SK-N-SH (cell line): Measurements from ENCODE around the gene GTSF1L. TPM values are rescaled to one million over a fixed set of nuclear protein-coding genes. Genes with fewer than 3 reads are reported as not detected.

Source experiments
- CTCF ChIA-PET: fragments of 300-600, 350-600 bp; formaldehyde crosslinking; extraction: SDS; loops from one replicate; lab custom pipeline; 2021; lab: Yijun Ruan, JAX
- POLR2A ChIA-PET: fragments of 350-600 bp; sonication (Branson Sonifier 250); formaldehyde crosslinking; extraction: SDS; loops from one replicate; lab custom pipeline; 2020; ENCODE audit warnings: antibody characterized with exemption, inconsistent platforms; lab: Yijun Ruan, JAX
- DNase-seq: peaks from one replicate; pipeline ENCODE4 v3.0.0; 2012
- H2AFZ ChIP-seq: fragments of 200-600 bp; sonication (generic); 2 replicates; pipeline ENCODE4 v1.8.1; 2016; ENCODE audit warnings: antibody characterized with exemption, mild to moderate bottlenecking, low read depth
- H3F3A ChIP-seq: fragments of 200-600 bp; sonication (generic); replicated peaks from 2 replicates; pipeline ENCODE3; 2016; ENCODE audit warnings: antibody characterized with exemption, mild to moderate bottlenecking; ENCODE audit not compliant: insufficient read depth
- H3K27ac ChIP-seq, 2 experiments: fragments of 200-500 bp in 1 of 2; fragments of 200-600 bp in 1 of 2; sonication (Bioruptor generic) in 1 of 2; sonication (generic), shearing (Covaris generic) in 1 of 2; 2 replicates each; pipeline versions ENCODE4 v1.5.1 to v1.6.1; 2014 to 2016; ENCODE audit warnings: low read depth in 2 of 2, inconsistent platforms in 1 of 2, low read length in 1 of 2, mild to moderate bottlenecking in 1 of 2, mixed read lengths in 1 of 2
- H3K27me3 ChIP-seq: fragments of 200-600 bp; sonication (generic), shearing (Covaris generic); 2 replicates; pipeline ENCODE4 v1.6.1; 2016; ENCODE audit warnings: mixed run types; ENCODE audit not compliant: insufficient read depth
- H3K36me3 ChIP-seq, 2 experiments: fragments of 200-500 bp in 1 of 2; fragments of 200-600 bp in 1 of 2; sonication (Bioruptor generic) in 1 of 2; sonication (generic) in 1 of 2; replicated peaks in 1 of 2; 2 replicates each; pipeline versions ENCODE3 to v1.5.1; 2014 to 2016; ENCODE audit warnings: low read length in 1 of 2, mild to moderate bottlenecking in 1 of 2; ENCODE audit not compliant: insufficient read depth in 2 of 2, control insufficient read depth in 1 of 2
- H3K4me1 ChIP-seq, 2 experiments: fragments of 200-500 bp in 1 of 2; fragments of 200-600 bp in 1 of 2; sonication (Bioruptor generic) in 1 of 2; sonication (generic), shearing (Covaris generic) in 1 of 2; 2 replicates each; pipeline versions ENCODE4 v1.5.1 to v1.6.1; 2014 to 2016; ENCODE audit warnings: low read depth in 1 of 2, low read length in 1 of 2, mixed run types in 1 of 2; ENCODE audit not compliant: insufficient read depth in 2 of 2, control insufficient read depth in 1 of 2
- H3K4me2 ChIP-seq: fragments of 200-600 bp; sonication (generic), shearing (Covaris generic); 2 replicates; pipeline ENCODE4 v1.6.1; 2017; ENCODE audit warnings: mixed run types
- H3K4me3 ChIP-seq, 2 experiments: fragments of 200-500 bp in 1 of 2; fragments of 200-600 bp in 1 of 2; sonication (Bioruptor generic) in 1 of 2; sonication (generic), shearing (Covaris generic) in 1 of 2; 2 replicates each; pipeline versions ENCODE4 v1.5.1 to v1.8.1; 2014 to 2016; ENCODE audit warnings: low read depth in 2 of 2, inconsistent platforms in 1 of 2, low read length in 1 of 2, mild to moderate bottlenecking in 1 of 2, mixed read lengths in 1 of 2, moderate library complexity in 1 of 2
- H3K79me2 ChIP-seq: fragments of 200-600 bp; sonication (generic); 2 replicates; pipeline ENCODE4 v1.8.1; 2017; ENCODE audit warnings: mild to moderate bottlenecking; ENCODE audit not compliant: insufficient read depth
- H3K9ac ChIP-seq: fragments of 200-600 bp; sonication (generic); 2 replicates; pipeline ENCODE4 v1.6.1; 2017; ENCODE audit warnings: mixed run types
- H3K9me2 ChIP-seq: fragments of 200-600 bp; sonication (generic); 2 replicates; pipeline ENCODE4 v1.6.1; 2017; ENCODE audit warnings: mixed run types
- H3K9me3 ChIP-seq: fragments of 200-600 bp; sonication (generic); 2 replicates; pipeline ENCODE4 v1.6.1; 2017; ENCODE audit warnings: mixed run types, mild to moderate bottlenecking, moderate library complexity
- H4K20me1 ChIP-seq: fragments of 200-600 bp; sonication (generic); 2 replicates; pipeline ENCODE4 v1.6.1; 2017; ENCODE audit warnings: mild to moderate bottlenecking, mixed run types; ENCODE audit not compliant: insufficient read depth
- ELF1 ChIP-seq: IDR thresholded peaks from 2 replicates; pipeline ENCODE4 v1.4.0; 2012
- EP300 ChIP-seq, 2 experiments: IDR thresholded peaks; 2 replicates each; pipeline versions ENCODE4 v1.4.0 to v1.6.1; 2012; ENCODE audit warnings: borderline replicate concordance in 1 of 2, low read depth in 1 of 2, low read length in 1 of 2
- FOXM1 ChIP-seq: IDR thresholded peaks from 2 replicates; pipeline ENCODE4 v1.4.0; 2012; ENCODE audit warnings: low read depth, mild to moderate bottlenecking
- GABPA ChIP-seq: IDR thresholded peaks from 2 replicates; pipeline ENCODE4 v1.4.0; 2012; ENCODE audit warnings: low read depth, mild to moderate bottlenecking
- JUND ChIP-seq: IDR thresholded peaks from 2 replicates; pipeline ENCODE4 v1.4.0; 2012
- MAX ChIP-seq: IDR thresholded peaks from 2 replicates; pipeline ENCODE4 v1.4.0; 2012; ENCODE audit warnings: low read depth
- MEF2A ChIP-seq: IDR thresholded peaks from 2 replicates; pipeline ENCODE4 v1.4.0; 2012; ENCODE audit warnings: low read depth, borderline replicate concordance
- NFIC ChIP-seq: IDR thresholded peaks from 2 replicates; pipeline ENCODE4 v1.4.0; 2012; ENCODE audit warnings: borderline replicate concordance
- POLR2AphosphoS5 ChIP-seq: IDR thresholded peaks from 2 replicates; pipeline ENCODE4 v1.6.1; 2012; ENCODE audit warnings: low read depth, low read length
- RAD21 ChIP-seq: IDR thresholded peaks from 2 replicates; pipeline ENCODE4 v1.6.1; 2012; ENCODE audit warnings: mild to moderate bottlenecking, low read length
- RCOR1 ChIP-seq: fragments of 150-350 bp; IDR thresholded peaks from 2 replicates; pipeline ENCODE4 v1.6.1; 2017; ENCODE audit warnings: antibody characterized with exemption, low read length
- REST ChIP-seq: IDR thresholded peaks from 2 replicates; pipeline ENCODE4 v1.6.1; 2012; ENCODE audit warnings: mild to moderate bottlenecking, low read depth, low read length, moderate library complexity
- RFX5 ChIP-seq: IDR thresholded peaks from 2 replicates; pipeline ENCODE4 v1.6.1; 2012; ENCODE audit warnings: mild to moderate bottlenecking, improper control_type of control experiment, low read length
- RXRA ChIP-seq: IDR thresholded peaks from 2 replicates; pipeline ENCODE4 v1.4.0; 2012; ENCODE audit warnings: low read depth, mild to moderate bottlenecking, borderline replicate concordance
- SMC3 ChIP-seq: IDR thresholded peaks from 2 replicates; pipeline ENCODE4 v1.6.1; 2012; ENCODE audit warnings: low read depth, low read length, improper control_type of control experiment
- USF2 ChIP-seq: fragments of 150-350 bp; IDR thresholded peaks from 2 replicates; pipeline ENCODE4 v1.6.1; 2017; ENCODE audit warnings: antibody characterized with exemption, low read length, low read depth, borderline replicate concordance
- WGBS: methylation state at CpG from one replicate; pipeline ENCODE4 v1.1.6; 2017; ENCODE audit warnings: low lambda C conversion rate; 5-methylcytosine and 5-hydroxymethylcytosine counted together
- polyA plus RNA-seq, 3 experiments: library from polyadenylated mRNA; depleted of rRNA; stranded (reverse); fragments of >200 nt; gene quantifications; 2 replicates each; pipeline ENCODE4 v1.2.3, GENCODE V29; 2012
- TF ChIP-seq, protein P1 (sequence below): IDR thresholded peaks from 2 replicates; pipeline ENCODE4; 2012
- TF ChIP-seq, protein P2 (sequence below): fragments of 150-350 bp; IDR thresholded peaks from 2 replicates; pipeline ENCODE4 v1.6.1; 2016; ENCODE audit warnings: mild to moderate bottlenecking, low read depth, low read length

GTSF1L gene
- polyA plus RNA-seq, 1 of the 3 experiments (the other 2 are of a cell fraction): not detected

GRCh38 chr20:43699941-43700565, 26.7 kb downstream of the GTSF1L start (continued):
- TF ChIP-seq NFIC: no peak
- no peak for TF ChIP-seq USF2
- TF ChIP-seq POLR2AphosphoS5: no peak
- TF ChIP-seq JUND: no peak

GRCh38 chr20:43695571-43695970, 31.2 kb downstream of the GTSF1L start:
- POLR2A ChIA-PET: no interaction called here
- no peak for DNase-seq
- CTCF ChIA-PET: no interaction called here
- Histone ChIP-seq H4K20me1 (no peaks in the 10 kb centered on the region), H3K4me2 (no peak overlapping the region), H3K27me3 (no peaks in the 10 kb centered on the region), H2AFZ (no peak overlapping the region), H3K9me3 (no peaks in the 10 kb centered on the region), H3K4me3 (no peak overlapping the region), H3K4me1 (no peaks in the 10 kb centered on the region), H3K9ac (no peak overlapping the region), H3K36me3 (peaks cover 0 to 5% of the 10 kb centered on the region in 2 experiments), H3K79me2 (no peaks in the 10 kb centered on the region), H3F3A (no peaks in the 10 kb centered on the region), H3K9me2 (no peaks in the 10 kb centered on the region), H3K27ac (no peak overlapping the region)
- WGBS: 97% methylated on average over 8 of the region's 8 CpGs
- TF ChIP-seq RFX5: no peak
- TF ChIP-seq MAX: no peak
- no peak for TF ChIP-seq RCOR1
- TF ChIP-seq RAD21: no peak
- TF ChIP-seq ELF1: no peak
- TF ChIP-seq JUND: no peak

GRCh38 chr20:43694763-43695162, 32.0 kb downstream of the GTSF1L start:
- H3K4me3 ChIP-seq: no peak overlapping the region
- H3K9me3 ChIP-seq: no peaks in the 10 kb centered on the region
- WGBS: 98% methylated on average over 3 of the region's 3 CpGs
- H3K27ac ChIP-seq: no peak overlapping the region
- no peak overlapping the region for H3K4me2 ChIP-seq
- CTCF ChIA-PET: no interaction called here
- H3K9ac ChIP-seq: no peak overlapping the region
- H3K36me3 ChIP-seq: peaks cover 0 to under 1% of the 10 kb centered on the region in 2 experiments
- H3K27me3 ChIP-seq: no peaks in the 10 kb centered on the region
- no peaks in the 10 kb centered on the region for H3F3A ChIP-seq
- no peaks in the 10 kb centered on the region for H4K20me1 ChIP-seq
- no peak for TF ChIP-seq REST
- TF ChIP-seq, protein P1, sequence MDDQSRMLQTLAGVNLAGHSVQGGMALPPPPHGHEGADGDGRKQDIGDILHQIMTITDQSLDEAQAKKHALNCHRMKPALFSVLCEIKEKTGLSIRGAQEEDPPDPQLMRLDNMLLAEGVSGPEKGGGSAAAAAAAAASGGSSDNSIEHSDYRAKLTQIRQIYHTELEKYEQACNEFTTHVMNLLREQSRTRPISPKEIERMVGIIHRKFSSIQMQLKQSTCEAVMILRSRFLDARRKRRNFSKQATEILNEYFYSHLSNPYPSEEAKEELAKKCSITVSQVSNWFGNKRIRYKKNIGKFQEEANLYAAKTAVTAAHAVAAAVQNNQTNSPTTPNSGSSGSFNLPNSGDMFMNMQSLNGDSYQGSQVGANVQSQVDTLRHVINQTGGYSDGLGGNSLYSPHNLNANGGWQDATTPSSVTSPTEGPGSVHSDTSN: no peak
- no peak for TF ChIP-seq GABPA
- TF ChIP-seq FOXM1: no peak
- TF ChIP-seq POLR2AphosphoS5: no peak
- TF ChIP-seq MEF2A: no peak
- no peak for TF ChIP-seq EP300 (IDR thresholded peaks at IDR 0.05; ENCODE audit: borderline replicate concordance in 1 of 2, low read depth in 1 of 2, low read length in 1 of 2)
- TF ChIP-seq RXRA: no peak
- no peak for TF ChIP-seq RAD21
- TF ChIP-seq SMC3: no peak
- TF ChIP-seq, protein P2, sequence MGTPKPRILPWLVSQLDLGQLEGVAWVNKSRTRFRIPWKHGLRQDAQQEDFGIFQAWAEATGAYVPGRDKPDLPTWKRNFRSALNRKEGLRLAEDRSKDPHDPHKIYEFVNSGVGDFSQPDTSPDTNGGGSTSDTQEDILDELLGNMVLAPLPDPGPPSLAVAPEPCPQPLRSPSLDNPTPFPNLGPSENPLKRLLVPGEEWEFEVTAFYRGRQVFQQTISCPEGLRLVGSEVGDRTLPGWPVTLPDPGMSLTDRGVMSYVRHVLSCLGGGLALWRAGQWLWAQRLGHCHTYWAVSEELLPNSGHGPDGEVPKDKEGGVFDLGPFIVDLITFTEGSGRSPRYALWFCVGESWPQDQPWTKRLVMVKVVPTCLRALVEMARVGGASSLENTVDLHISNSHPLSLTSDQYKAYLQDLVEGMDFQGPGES: no peak
- H3K9me2 ChIP-seq: no peaks in the 10 kb centered on the region
- POLR2A ChIA-PET: no interaction called here
- H2AFZ ChIP-seq: no peak overlapping the region
- H3K79me2 ChIP-seq: no peaks in the 10 kb centered on the region
- no peaks in the 10 kb centered on the region for H3K4me1 ChIP-seq
- no peak for DNase-seq
